Hindlimb muscle (tissue), 1 donor: Measurements from ENCODE around the gene CNTNAP1. TPM values are rescaled to one million over a fixed set of nuclear protein-coding genes. Genes with fewer than 3 reads are reported as not detected.
A peak's percentile ranks its signal among the peaks of the same experiment; 100 is the strongest.

Experiments
- DNase-seq: peaks from one replicate; pipeline ENCODE4 v3.0.0-alpha.2; 2013
- polyA plus RNA-seq: library from polyadenylated mRNA; unstranded; fragments of 120-200 nt; gene quantifications from one replicate; pipeline ENCODE4 v1.2.1, GENCODE V29; 2013; ENCODE audit not compliant: insufficient read length

CNTNAP1 gene
- polyA plus RNA-seq, 1 donor, result 12.1 TPM

DNA sequence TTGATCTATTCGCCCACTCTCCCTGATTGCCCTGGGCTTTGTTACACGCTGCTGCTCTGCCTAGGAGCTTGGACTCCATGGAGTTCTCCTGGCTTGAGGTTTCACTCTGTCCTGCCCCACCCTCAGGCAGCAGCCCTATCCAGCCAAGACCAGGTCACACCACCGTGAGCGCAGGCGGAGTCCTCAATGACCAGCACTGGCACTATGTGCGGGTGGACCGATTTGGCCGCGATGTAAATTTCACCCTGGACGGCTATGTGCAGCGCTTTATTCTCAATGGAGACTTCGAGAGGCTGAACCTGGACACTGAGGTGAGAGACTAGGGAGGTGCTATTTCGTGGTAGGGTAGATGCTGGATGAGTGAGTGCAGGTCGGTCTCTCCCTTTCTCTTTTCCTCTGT, 3.5 kb downstream of the CNTNAP1 start:
- DNase-seq, result no peak

DNA sequence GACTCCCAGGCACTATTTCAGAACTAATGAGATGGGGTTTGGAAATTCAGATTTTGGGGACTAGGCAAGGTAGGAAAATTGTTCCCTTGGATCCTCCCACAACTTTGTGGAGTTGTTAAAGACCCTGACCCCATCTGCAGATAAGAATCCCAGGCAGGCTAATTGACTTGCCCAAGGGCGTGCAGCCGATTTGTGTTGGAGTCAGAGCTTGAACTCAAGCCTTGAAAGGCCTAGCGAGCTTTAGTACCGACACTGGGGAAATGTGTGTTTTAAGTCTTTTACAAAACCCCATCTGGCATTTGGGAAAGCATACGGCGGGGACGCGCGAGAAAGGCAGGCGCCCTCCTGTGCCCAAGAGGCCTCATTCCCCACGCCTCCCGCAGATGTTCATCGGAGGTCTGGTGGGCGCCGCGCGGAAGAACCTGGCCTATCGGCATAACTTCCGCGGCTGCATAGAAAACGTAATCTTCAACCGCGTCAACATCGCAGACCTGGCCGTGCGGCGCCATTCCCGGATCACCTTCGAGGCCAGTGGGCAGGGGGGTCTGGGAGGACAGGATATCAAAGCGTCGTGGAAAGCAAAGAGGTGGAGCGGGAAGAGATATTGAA, 4.3 kb downstream of the CNTNAP1 start:
- no peak for DNase-seq

DNA sequence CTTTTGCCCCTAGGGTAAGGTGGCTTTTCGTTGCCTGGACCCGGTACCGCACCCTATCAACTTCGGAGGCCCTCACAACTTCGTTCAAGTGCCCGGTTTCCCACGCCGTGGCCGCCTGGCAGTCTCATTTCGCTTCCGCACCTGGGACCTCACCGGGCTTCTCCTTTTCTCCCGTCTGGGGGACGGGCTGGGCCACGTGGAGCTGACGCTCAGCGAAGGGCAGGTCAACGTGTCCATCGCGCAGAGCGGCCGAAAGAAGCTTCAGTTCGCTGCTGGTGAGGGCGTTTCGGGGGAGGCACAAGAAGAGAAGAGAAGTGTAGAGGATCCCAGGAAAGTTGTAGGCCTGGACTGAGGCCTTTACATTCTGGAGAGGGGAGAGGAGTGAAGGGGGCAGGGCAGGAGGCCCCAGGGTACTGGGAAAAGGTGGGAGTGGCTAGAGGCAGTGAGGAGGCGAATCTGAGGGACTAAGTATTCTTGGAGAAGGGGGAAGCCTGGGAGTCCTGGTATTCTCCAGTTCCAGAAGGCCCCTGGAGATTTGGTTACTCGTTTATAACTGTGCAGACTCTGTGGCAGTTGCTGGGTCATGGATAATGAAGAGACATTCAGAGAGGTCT, 5.5 kb downstream of the CNTNAP1 start:
- DNase-seq, result no peak

DNA sequence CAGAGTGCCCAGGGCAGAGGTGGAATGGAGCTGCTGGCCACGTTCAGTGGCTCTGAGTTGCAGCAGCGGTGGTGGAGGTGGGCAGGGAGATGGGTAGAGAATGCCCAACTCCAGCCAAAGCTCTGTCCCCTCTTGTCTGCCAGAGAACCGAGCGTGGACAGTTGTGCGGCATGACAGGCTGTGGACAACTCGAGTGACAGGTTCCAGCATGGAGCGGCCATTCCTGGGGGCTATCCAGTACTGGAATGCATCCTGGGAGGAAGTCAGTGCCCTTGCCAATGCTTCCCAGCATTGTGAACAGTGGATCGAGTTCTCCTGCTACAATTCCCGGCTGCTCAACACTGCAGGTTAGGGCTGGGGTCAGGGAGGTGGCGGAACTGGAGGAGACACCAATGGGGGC, 8.3 kb downstream of the CNTNAP1 start:
- no peak for DNase-seq

DNA sequence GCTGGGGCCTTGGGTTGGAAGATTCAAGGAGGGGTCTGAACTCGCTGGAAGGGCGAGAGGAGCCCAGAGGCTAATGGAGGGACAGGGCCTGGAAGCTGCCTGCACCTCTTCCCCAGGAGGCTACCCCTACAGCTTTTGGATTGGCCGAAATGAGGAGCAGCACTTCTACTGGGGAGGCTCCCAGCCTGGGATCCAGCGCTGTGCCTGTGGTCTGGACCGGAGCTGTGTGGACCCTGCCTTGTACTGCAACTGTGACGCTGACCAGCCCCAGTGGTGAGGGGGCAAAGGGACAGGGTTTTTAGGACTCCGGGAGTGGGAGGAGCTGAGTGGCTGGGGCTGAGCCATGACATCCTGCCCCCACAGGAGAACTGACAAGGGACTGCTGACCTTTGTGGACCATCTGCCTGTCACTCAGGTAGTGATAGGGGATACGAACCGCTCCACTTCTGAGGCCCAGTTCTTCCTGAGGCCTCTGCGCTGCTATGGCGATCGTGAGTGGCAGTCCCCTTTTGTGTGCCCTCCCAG, 8.8 kb downstream of the CNTNAP1 start:
- no peak for DNase-seq

DNA sequence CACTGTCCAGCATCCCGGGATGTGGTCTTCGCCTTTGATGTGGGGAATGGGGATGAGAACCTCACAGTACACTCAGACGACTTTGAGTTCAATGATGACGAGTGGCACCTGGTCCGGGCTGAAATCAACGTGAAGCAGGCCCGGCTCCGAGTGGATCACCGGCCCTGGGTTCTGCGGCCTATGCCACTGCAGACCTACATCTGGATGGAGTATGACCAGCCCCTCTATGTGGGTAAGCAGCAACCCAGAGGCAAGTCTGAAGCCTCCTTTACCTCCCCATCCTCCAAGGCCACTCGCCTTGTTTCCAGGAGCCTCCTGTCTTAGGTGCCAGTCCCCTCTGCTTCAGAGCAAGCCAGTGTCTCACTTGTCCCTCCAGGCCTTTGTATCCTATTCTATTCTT, 10.2 kb downstream of the CNTNAP1 start:
- no peak for DNase-seq

DNA sequence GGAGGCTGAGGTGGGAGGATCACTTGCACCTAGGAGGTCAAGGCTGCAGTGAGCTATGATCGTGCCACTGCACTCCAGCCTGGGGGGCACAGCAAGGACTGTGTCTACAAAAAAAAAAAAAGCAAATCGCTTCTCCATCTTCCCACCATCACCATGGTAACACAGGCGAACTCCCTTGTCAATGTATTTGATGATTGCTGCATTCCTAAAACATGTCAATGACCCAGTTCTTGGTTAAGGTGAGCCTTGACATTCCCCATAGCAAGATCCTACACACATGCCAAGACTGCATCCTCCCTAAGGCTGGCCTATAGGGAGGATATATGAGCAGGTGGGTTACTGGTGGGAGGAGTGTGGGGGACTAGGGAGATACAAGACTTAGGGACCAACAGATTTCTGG, 12.2 kb downstream of the CNTNAP1 start:
- no peak for DNase-seq

DNA sequence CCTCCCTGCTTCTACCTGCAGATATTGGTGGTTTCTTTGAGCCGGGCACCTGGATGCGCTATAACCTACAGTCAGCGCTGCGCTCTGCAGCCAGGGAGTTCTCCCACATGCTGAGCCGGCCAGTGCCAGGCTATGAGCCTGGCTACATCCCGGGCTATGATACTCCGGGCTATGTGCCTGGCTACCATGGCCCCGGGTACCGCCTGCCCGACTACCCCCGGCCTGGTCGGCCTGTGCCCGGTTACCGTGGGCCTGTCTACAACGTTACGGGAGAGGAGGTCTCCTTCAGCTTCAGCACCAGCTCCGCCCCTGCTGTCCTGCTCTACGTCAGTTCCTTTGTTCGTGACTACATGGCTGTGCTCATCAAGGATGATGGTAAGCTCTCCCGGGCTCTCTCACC, 13.2 kb downstream of the CNTNAP1 start:
- DNase-seq, result no peak

DNA sequence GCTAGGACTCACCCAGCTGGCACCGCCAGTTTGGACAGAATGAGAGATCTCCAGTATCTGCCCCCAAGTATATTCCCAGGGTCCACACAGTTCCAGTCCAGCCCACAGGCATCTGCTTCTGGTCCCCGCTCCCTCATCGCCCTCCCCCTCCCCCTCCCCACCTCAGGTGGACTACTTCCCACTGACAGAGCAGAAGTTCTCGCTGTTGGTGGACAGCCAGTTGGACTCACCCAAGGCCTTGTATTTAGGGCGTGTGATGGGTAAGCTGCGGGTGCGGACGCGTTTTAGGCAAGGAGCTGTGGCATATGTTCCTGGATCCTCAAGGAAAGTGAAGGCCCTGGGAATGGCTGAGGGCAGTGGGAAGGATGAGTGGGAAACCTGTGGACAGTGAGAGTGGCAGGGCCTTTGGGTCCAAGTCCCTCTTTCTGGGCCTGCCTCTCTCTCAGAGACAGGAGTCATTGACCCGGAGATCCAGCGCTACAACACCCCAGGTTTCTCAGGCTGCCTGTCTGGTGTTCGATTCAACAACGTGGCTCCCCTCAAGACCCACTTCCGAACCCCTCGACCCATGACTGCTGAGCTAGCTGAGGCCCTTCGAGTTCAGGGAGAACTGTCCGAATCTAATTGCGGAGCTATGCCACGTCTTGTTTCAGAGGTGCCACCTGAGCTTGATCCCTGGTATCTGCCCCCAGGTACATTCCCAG, 14.9 kb downstream of the CNTNAP1 start:
- DNase-seq, result no peak

DNA sequence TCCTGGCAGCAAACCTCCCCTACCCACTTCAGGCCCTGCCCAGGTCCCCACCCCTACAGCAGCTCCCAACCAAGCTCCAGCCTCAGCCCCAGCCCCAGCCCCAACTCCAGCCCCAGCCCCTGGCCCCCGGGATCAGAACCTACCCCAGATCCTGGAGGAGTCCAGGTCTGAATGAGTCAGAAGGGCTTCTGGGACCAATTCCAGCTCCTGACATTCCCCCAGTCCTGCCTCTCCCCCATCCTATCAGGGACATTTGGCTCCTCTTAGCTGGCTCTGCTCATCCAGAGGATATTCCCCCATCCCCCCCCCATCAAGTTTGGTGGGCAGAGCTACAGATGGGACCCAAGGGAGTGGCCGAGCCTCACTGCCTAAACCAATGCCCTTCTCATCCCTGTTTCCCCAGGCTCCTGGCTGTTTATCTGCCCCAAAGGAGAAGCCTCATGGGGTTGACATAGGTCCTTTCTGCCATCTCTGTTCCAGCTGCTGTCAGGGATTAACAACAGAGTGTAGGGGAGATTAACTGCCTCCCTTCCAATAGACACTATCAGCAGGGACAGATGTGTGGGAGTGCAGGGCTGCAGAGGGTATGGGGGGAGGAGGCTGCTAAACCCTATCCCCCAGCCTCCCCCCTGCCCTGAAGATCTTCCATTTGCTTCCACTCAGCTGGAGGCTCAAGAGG, 16.5 kb downstream of the CNTNAP1 start:
- no peak for DNase-seq

DNA sequence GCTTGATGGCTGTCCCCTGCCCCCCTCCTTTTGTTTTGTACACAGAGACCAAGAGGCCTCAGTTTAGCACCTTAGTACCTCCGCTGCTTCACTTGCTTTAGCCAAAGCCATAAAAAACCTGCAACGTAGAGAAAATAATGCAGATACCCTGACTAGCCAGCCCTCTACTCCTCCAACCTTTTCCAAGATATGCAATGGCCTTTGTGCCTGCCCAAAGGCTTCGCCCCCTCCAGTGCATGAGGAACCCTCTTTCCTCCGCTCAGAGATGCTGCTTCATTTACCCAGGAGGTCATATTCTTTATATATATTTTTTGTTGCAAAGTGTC, 17.0 kb downstream of the CNTNAP1 start:
- no peak for DNase-seq

DNA sequence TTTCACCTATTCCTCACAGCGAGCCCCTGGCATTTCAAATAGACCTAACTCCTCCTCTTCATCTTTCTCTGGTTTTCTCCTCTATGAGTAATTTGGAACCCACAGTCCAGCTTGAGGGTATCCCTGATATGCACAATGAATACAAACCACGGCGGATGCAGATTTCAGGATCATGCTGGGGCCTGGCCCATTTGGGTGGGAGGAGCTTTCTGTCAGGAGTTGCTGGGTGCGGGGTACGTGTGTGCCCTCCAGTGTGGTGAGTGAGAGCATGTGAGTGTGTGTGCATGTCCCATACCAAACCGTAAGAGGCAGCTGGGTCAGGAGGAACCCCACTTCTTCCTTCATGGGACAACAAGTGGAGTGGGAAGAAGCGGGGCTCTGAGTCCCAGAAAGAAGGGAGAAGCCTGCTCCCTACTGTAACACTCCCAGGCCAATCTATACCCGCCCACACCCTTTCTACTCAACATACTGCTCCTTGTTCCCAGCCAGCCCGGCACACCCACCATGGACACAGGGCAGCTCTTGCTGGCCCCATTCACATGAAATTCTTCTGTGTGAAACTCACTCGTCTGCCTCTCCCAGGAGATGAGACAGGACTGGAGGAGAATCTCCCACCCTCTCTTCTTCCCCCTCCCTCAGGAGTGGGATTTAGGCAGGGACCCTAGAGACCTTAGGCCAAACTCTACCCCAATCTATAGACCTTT, 18.4 kb downstream of the CNTNAP1 start:
- DNase-seq, result no peak

DNA sequence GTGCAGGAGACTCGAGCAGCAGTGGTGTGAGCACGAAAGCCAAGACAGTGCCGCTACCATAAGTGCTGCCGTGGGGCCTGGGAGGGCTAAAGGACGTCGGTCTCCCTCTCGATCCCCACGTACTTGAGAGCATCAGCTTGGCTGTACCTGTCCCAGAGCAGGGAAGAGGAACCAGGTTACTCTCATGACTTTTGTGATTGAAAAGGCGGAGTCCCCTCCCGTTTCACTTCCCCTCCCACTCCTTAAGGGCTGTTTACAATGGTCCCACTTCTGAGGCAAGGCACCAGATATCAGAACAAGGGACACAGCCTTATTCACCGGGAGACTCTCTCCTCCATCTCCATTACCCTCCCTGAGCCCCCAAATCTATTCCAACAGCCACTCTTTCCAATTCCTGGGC, 20.1 kb downstream of the CNTNAP1 start:
- DNase-seq, result no peak

DNA sequence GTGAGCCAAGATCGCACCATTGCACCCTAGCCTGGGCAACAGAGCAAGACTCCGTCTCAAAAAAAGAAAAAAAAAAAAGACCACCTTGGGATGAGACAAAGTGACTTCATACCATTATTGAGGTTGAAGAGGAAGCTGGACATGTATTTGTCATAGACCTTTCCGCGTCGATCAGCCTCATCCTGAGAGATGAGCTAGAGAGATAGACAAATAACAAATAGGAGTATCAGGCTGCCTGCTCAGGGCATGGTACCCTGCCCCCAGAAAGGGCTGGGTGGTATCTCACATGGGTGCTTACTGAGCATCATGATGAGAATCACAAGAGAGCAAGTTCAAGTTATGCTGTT, 22.1 kb downstream of the CNTNAP1 start:
- DNase-seq, result no peak

DNA sequence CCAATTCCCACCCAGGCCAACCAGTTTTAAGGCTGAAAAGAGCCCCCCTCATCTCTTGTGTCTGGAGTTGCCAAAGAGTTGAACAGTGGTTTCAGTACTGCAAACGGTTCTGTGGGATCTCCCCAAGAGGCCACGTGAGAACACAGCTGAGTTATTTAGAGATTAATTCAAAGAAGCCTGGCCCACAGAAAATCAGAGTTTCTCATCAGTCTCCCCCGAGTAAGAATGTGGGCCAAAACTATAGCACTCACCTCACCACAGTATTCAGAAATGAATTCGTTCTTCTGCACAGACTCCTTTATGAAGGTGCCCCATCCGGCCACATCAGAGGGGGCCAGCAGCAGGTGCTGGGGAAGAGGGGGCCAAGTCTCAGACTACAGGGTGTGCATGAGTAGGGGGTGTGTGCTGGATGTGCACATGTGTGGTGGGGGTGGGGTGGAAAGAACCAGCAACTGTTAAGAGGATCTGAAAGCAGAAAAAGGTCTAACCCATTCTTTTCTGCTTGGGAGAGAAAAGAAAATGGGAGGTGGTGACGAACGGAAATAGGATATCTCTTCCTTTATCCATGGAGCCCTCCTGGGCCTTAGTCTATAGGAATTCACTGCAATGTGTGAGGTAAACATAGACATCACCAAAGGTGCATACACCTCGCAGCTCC, 22.6 kb downstream of the CNTNAP1 start:
- DNase-seq, result no peak

DNA sequence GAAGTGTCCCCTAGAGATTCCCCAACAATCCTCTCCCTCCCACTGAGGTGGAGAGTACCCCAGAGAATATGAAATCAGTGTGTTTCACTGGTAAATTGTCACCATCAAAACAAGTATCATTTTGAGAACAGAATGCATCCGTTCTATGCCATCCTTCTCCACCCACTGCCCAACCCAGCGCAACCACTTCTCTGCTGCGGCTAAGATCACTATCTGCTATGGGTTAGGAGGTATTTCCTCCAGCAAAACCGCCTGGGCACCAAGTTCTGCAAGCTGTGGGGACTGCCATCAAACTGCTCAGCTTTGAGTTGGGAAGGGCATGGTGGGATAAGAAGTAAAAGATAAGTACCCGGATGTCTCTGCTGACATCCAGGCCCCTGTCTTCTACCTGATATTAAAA, 24.4 kb downstream of the CNTNAP1 start:
- DNase-seq, result no peak

DNA sequence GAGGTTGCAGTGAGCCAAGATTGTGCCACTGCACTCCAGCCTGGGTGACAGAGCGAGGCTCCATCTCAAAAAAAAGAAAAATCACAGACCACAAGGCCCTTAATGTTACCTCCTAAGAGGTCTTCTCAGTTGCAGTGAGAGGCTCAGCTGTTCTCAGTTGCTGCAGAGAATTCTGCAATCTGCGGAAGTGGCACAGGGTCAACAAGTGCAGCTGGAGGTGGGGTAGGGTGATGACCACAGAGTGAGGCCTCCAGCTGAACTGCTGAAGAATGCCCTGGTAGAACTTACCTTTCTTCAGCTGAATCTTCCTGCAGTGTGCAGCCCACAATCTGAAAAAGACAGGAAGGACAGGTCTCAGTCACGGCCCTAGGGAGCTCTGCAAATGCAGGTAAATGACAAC, 26.3 kb downstream of the CNTNAP1 start:
- no peak for DNase-seq

DNA sequence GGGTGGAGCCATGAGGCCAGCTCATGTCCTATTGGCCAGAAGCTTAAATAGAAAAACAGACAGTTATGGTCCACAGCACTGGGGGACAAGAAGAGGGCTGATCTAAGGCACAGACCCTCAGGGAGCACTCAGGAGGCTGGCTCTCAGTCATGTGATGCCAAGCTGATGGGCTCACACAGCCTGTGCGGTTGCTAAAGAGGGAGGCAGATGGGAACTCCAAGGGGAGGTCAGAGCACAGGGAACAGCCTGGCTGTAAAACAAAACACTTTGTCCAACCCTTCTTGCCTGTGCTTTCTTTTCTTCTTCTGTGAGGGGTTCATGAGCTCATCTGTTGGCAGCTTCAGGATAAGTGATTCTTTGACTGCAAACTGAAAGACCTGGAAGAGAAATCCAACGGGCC, 27.2 kb downstream of the CNTNAP1 start:
- no peak for DNase-seq

DNA sequence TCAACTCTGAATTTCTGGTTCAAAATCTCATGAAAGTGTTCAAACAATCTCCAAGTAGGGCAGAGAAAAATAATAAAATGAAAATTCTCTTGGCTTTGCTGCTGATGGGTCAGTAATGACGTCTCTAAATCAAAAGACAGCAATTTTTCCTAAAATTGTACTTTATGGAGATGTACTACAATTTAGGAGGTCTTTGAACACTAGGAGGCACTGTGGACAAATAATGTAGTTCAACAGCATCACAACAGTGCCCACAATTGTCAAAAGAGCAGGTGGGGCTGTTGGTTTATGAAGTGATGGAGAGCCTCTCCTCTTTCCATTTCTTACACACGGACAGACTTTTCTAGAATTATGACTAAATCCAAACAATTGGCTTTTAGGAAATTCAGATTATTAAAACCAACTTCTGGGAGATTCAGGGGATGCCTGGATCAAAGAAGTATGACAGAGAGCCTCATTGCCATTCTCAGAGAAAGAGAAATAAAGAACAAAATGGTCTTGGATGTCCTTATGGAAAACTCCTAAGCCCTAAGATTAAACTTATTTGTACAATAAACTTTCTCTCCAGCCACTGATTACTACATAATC, 38.8 kb downstream of the CNTNAP1 start:
- peak; percentile 63 for DNase-seq

DNA sequence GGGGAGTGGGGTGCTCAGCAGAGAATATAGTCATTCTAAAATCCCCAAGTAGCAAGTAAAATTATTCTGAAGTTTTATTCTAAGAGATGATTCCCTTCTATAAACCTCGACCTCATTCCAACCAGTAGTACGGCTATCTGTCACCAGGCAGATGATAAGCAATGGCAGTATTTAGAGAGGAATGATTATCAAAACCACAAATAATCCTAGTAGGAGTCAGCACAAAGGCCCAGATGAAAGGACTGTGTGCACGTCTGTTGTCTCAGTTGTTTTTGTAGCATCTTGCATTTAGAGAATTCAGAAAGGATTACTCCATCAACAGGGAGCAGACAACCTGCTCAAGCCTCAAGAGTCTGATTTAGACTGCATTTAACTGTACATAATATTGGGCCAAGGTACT, 41.3 kb downstream of the CNTNAP1 start:
- DNase-seq, result no peak

DNA sequence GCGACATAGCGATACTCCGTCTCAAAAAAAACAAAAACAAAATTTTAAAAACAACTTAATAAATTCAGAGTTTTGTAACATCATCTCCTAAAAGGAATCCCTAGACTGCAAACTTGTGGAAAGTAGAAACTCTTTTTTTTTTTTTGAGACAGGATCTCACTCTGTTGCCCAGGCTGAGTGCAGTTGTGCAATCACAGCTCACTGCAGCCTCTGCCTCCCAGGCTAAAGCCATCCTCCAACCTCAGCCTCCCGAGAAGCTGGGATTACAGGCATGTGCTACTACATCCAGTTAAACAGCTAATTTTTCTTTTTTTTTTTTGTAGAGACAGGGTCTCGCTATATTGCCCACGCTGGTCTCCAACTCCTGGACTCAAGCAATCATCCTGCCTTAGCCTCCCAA, 42.8 kb downstream of the CNTNAP1 start:
- DNase-seq, result no peak

DNA sequence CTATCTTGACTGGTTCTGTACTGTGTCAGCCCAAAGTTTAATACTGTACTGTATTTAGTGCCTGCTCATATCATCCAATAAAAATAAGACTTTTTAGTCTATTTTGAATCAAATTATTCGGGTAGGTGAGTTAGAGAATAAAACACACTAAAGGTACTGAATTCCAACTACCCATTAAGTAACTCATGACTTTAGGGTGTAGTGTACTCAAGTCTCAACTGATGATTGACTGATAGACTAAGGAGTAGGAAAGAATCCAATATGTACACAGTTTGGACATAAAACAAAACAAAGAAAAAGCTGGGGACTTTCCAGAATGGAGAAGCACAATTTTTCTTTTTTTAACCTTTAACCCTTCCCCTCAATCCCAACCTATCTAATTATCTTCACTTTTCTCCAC, 58.4 kb downstream of the CNTNAP1 start:
- no peak for DNase-seq
